Progenitor cell of endocrine pancreas (in vitro differentiated cells): ENCODE measurements around the gene RNF31. TPM values are rescaled to one million over a fixed set of nuclear protein-coding genes. Genes with fewer than 3 reads are reported as not detected.
"Not testable (repeated sequence)": the region's sequence is repeated elsewhere in the genome, so short reads cannot be mapped to it uniquely, and the experiment has no call there.

Experiments
- DNase-seq: peaks from one replicate; pipeline ENCODE4 v3.0.0; 2021; ENCODE audit warnings: low spot score; ENCODE audit not compliant: unreplicated experiment
- H3K27ac Mint-ChIP-seq: 2 replicates; pipeline ENCODE4 v1.8.0; 2021; ENCODE audit warnings: mild to moderate bottlenecking, moderate library complexity, mixed read lengths
- H3K27me3 Mint-ChIP-seq: 2 replicates; pipeline ENCODE4 v1.8.0; 2021; ENCODE audit warnings: mixed read lengths
- H3K36me3 Mint-ChIP-seq: 2 replicates; pipeline ENCODE4 v1.8.0; 2022; ENCODE audit warnings: mixed read lengths; ENCODE audit not compliant: insufficient read depth
- H3K4me1 Mint-ChIP-seq: 2 replicates; pipeline ENCODE4 v1.8.0; 2021; ENCODE audit warnings: low read depth, mixed read lengths
- H3K4me3 Mint-ChIP-seq: 2 replicates; pipeline ENCODE4 v1.8.0; 2021; ENCODE audit warnings: low read depth, mild to moderate bottlenecking, moderate library complexity, mixed read lengths
- H3K9me3 Mint-ChIP-seq: 2 replicates; pipeline ENCODE4 v1.8.0; 2021; ENCODE audit warnings: low read depth, mixed read lengths
- CTCF ChIP-seq: fragments of 200-600 bp; sonication (generic); IDR thresholded peaks from one replicate; pipeline ENCODE4 v1.5.0; 2021; ENCODE audit warnings: antibody characterized with exemption, mild to moderate bottlenecking; ENCODE audit not compliant: unreplicated experiment
- total RNA-seq: library from RNA; stranded (reverse); gene quantifications from 2 replicates; pipeline ENCODE4 v1.2.1, GENCODE V29; 2021

The RNF31 gene
- total RNA-seq, 1 donor from 2014 or later, result 104 TPM

GRCh38 chr14:24196071-24197055 is 49.1 kb downstream of the RNF31 start:
- DNase-seq, result no peak

GRCh38 chr14:24197056-24197450 is 49.8 kb downstream of the RNF31 start:
- Mint-ChIP-seq H3K4me1 (peaks cover 17% of the 10 kb centered on the region), H3K36me3 (peaks cover 26% of the 10 kb centered on the region), H3K4me3 (peak overlapping the region; percentile 91), H3K9me3 (peaks cover 5% of the 10 kb centered on the region), H3K27me3 (no peaks in the 10 kb centered on the region), H3K27ac (peak overlapping the region; percentile 88)
- no peak for DNase-seq
- no peak for TF ChIP-seq CTCF

More at GRCh38 chr14:24196071-24197055, 49.1 kb downstream of the RNF31 start:
- Mint-ChIP-seq H3K4me1 (peaks cover 17% of the 10 kb centered on the region), H3K27ac (peak overlapping the region; percentile 97), H3K27me3 (no peaks in the 10 kb centered on the region), H3K36me3 (peaks cover 23% of the 10 kb centered on the region), H3K4me3 (peak overlapping the region; percentile 91), H3K9me3 (peaks cover under 1% of the 10 kb centered on the region)
- TF ChIP-seq CTCF, result no peak

GRCh38 chr14:24198814-24199524 is 51.7 kb downstream of the RNF31 start:
- H3K27ac Mint-ChIP-seq, result no peak overlapping the region
- H3K9me3 Mint-ChIP-seq, result peaks cover 12% of the 10 kb centered on the region
- no peak overlapping the region for H3K4me3 Mint-ChIP-seq
- no peaks in the 10 kb centered on the region for H3K27me3 Mint-ChIP-seq
- peaks cover 31% of the 10 kb centered on the region for H3K36me3 Mint-ChIP-seq
- DNase-seq, result no peak
- peaks cover 16% of the 10 kb centered on the region for H3K4me1 Mint-ChIP-seq
- TF ChIP-seq CTCF, result no peak

- H3K27ac Mint-ChIP-seq, DNase-seq, H3K4me1 Mint-ChIP-seq, H3K4me3 Mint-ChIP-seq, H3K27me3 Mint-ChIP-seq: not testable (repeated sequence)
- Mint-ChIP-seq H3K9me3 (peaks cover 12% of the 10 kb centered on the region), H3K36me3 (peaks cover 46% of the 10 kb centered on the region)
These were observed 55.2 kb downstream of the RNF31 start for GRCh38 chr14:24202538-24202937.

GRCh38 chr14:24203249-24203886 is 56.1 kb downstream of the RNF31 start:
- H3K4me1 Mint-ChIP-seq, DNase-seq, H3K27me3 Mint-ChIP-seq, H3K27ac Mint-ChIP-seq, H3K4me3 Mint-ChIP-seq: not testable (repeated sequence)
- Mint-ChIP-seq H3K9me3 (peaks cover 12% of the 10 kb centered on the region), H3K36me3 (peaks cover 48% of the 10 kb centered on the region)
